GM18498 (cell line): ENCODE results near the gene PAXX.
A peak's percentile ranks its signal among the peaks of the same experiment; 100 is the strongest.
"Not testable (repeated sequence)": the region's sequence is repeated elsewhere in the genome, so short reads cannot be mapped to it uniquely, and the experiment has no call there.

Experiments used
- ATAC-seq: cut with Tn5 transposase; IDR thresholded peaks from one replicate; pipeline ENCODE4 v1.9.1; 2021; ENCODE audit warnings: mild to moderate bottlenecking, moderate library complexity; ENCODE audit not compliant: unreplicated experiment

The PAXX gene

DNA sequence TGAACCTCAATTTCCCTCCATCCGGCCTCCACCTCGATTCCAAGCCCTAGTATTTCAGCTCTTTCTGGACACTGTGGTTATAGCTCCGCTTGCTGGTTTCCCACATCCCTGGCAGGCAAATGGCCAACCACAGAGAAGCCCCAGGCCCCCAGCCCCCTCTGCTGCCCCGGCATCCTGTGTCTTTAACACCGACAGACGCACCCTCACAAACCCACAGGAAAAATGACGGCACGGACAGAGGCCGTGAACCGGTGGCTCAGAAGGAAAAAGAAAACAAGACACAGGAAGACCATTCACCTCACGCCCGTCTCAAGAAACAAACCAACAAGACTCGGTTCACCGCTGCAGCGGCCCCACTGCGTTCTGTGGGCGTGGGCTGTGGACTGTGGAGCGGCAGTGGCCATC, 5.6 kb downstream of the PAXX start:
- no peak for ATAC-seq

GRCh38 chr9:137000177-137000930, 8.1 kb downstream of the PAXX start:
- ATAC-seq = peak; percentile 76

DNA sequence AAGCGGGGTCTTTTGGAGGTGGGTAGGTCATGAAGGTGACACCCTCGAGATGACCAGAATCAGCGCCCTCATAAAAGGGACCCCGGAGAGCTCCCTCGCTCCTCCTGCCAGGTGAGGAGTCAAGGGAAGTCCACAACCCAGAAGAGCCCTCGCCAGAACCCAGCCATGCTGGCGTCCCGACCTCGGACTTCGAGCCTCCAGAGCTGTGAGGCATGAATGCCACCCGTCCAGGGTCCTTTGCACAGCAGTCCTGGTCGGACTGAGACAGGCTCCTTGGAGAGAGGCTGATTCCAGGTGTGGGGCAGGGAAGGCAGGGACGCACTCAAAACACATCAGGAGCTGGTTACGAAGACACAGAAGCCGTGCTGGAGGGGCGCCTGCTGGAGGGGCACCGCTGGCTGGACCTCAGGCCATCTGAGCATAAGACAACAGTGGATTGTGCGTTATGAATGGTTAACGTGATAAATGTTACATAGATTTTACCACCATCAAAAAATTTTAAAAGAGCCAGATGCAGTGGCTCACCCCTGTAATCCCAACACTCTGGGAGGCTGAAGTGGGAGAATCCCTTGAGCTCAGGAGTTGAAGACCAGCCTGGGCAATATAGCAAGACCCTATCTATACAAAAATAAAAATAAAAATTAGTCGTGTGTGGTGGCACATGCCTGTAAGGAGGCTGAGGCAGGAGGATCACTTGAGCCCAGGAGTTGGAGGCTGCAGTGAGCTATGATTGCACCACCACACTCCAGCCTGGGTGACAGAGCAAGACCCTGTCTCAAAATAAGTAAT, 9.8 kb downstream of the PAXX start:
- no peak for ATAC-seq

DNA sequence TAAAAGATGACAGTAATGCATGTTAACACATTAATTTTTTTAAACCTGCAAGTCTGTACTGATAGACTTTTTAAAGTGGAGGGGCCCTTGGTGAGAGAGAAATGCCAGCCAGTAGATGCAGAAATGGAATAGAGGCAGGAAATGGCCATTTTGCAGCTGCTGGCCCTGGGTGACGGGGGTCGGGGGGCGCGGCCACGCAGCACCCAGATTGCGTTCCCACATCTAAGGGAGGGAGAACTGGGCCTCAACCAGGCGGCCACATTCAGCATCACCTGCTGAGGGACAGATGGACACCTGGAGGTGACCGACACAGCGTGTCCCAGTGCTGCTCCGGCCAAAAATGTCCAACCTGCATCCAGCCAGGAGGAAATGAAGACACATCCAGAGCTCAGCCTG, 10.4 kb downstream of the PAXX start:
- ATAC-seq = no peak

DNA sequence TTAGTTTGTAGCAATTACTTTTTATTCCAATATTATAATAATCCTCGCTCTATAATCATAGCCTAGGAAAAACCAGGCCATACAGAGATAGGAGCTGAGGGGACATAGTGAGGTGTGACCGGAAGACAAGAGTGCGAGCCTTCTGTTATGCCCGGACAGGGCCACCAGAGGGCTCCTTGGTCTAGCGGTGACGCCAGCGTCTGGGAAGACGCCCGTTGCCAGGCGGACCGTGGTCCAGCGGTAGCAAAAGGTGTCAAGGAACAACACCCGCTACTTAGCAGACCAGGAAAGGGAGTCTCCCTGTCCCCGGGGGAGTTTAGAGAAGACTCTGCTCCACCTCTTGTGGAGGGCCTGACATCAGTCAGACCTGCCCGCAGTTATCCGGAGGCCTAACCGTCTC, 12.1 kb downstream of the PAXX start:
- not testable (repeated sequence) for ATAC-seq

- ATAC-seq = no peak
These were observed 14.1 kb downstream of the PAXX start for GRCh38 chr9:137006116-137007003.

DNA sequence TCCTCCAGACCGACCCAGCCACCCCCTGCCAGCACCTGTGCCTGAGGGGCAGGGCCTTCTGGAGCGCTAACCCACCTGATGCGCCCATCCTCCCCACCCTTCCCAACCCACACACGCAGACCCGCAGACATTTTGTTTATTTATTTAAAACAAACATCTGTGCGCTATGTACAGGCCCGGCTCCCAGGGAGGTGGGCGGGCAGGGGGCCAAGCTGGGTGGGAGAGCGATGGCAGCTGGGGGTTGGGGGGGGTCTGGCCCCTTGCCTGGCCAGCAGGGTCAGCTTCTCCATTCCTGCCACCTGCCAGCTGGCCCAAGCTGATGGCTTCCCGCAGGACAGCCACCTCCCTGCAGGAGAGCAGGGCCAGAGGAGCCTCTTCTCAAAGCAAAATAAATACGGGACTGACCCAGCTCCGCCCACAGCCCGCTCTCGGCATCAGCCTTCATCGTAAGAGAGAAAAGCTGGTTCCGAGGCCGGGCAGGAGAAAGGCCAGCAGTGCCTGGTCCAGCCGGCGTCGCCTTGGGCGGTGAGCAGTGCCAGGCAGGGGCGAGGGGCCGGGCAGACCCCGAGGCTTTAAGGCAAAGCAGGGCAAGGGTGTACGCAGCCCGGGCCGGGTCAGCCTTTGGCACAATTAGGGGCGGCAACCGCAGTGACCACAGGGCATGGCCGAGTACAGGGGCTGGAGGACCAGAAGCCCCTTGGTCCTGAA, 15.0 kb downstream of the PAXX start:
- ATAC-seq = no peak

- ATAC-seq = no peak
These were observed 15.6 kb downstream of the PAXX start for GRCh38 chr9:137007816-137008270.

DNA sequence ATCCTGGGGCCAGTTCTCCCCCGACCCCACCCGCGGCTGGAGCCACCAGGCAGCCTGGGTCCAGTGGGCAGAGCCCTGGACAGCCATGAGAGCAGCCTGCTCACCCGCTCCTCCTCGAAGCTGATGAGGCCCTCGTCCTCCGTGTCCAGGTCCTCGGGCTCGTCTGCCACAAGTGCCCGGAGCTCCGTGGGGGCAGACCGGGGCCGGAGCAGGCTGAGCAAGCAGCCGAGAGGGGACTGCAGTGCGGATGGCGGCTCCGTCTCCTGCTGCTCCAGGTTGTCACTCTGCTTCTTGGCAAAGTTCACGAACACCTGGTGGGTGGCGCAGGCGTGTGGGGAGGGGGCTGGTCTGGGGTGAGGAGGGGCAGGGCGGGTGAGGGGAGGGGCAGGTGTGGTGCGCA, 16.1 kb downstream of the PAXX start:
- ATAC-seq = no peak

DNA sequence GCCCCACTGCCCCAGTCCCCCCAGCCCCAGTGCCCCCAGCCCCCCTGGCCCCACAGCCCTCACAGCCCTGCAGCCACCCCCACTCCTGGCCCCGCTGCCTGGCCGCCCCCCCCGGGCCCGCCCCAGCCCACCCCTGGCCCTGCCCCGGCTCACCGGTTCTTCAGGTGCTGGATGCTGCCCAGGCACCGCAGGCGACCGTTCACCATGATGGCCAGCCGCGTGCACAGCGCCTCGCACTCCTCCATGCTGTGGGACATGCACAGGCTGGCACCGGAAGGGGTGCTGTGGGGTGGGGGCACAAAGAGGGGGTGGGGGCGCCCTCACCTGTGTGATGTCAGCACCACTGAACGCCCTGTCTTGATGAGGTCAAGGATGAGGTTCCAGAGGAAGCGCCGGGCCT, 17.0 kb downstream of the PAXX start:
- no peak for ATAC-seq

DNA sequence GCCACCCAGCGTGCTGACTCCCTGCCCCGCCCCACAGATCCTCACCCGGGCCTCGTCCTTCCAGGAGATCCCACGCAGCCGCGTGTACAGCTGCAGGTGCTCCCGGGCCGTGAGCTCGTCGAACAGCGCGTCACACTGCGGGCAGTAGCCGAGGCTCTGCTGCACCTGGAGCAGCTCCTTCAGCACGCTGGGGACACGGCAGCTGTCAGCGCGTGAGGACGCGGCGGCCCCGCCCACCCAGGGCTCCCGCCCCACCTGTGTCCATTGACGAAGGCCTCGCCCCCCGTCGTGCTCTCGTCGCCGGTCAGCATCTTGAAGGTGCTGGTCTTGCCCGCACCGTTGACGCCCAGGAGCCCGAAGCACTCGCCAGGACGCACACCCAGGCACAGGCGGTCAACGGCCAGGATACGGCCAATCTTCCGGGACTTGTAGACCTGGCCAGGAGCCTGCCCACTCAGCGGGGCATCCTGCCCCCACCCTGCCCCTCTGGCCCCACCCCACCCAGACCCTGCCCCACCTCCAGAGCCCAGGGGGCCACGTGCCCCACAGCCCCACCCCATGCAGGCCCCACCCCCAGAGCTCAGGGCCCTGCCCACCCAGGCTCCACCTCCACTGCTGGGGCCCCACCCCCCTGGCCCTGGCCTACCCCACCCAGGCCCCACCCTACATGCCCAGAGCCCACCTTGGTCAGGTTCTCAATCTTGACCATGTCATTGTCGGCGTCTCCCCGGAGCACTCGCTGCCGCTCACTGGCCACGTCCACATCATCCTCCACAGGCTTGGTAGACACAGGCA, 17.9 kb downstream of the PAXX start:
- no peak for ATAC-seq

DNA sequence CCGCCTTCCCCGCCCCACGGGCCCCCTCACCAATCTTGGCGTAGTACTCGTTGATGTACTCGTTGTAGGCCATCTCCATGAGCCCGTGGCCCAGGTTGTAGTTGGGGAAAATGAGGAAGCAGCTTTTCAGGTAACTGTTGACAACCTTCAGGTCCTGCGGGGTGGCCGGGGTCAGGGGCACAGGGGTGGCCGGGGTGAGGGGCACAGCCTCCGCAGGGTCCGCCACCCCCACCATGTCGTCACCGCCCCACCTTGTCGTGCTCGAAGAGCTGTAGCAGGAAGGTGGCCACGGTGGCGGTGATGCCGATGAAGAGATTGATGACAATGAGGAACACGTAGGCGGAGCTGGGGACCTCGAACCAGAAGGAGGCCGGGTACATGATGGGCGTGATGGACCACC, 18.9 kb downstream of the PAXX start:
- no peak for ATAC-seq

DNA sequence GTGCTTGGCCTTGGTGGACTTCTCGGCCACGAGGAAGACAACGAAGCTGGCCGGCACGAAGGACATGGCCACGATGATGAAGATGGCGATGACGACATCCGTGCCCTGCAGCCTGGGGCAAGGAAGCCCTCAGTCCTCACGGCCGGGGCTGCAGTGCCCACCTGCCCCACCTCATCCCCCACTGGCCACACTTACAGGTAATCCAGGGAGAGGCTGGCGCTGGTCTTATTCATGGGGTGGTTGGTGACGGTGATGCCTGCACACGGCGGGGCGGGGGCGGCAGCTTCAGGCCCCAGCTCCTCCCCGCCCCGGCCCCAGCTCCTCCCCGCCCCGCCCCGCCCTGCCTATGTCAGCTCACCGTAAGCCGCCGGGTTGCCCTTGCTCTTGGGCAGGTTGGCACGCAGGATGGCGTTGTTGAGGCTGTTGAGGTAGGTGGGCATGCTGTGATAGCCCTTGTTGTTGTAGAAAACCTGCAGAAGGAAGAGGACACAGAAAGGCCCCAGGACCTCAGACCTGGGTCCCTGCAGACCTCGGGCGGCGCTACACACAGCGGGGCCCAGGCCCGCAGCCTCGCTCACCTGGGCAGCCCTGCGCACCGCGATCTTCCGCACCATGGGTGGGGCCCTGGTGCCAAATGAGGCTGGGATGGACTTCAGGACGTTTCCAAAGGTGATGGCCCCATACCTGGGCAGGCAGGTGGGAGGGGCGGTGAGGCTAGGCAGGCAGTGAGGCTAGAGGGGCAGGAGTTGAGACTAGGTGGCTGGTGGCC, 19.9 kb downstream of the PAXX start:
- ATAC-seq = no peak

GRCh38 chr9:137012694-137013570, 20.7 kb downstream of the PAXX start:
- no peak for ATAC-seq

DNA sequence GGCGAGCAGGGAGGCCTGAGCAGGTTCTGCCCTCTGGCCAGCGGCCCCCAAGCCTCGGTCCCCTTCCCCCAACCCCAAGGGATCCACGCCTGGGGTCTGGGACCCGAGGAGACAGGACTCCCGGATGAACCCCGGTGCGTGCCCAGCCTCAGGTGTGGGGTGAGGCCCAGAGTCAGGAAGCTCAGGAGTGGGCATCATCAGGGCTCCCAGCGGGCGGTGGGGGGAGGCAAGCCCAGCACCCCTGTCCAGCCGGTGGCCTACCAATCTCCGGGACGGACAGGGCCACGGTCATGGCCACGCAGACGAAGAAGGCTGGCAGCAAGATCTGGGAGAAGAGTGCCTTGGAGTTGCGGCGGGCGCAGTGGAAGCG, 21.3 kb downstream of the PAXX start:
- no peak for ATAC-seq

GRCh38 chr9:137014166-137014565, 21.9 kb downstream of the PAXX start:
- no peak for ATAC-seq

- ATAC-seq = no peak
These were observed 22.7 kb downstream of the PAXX start for GRCh38 chr9:137014776-137015539.

DNA sequence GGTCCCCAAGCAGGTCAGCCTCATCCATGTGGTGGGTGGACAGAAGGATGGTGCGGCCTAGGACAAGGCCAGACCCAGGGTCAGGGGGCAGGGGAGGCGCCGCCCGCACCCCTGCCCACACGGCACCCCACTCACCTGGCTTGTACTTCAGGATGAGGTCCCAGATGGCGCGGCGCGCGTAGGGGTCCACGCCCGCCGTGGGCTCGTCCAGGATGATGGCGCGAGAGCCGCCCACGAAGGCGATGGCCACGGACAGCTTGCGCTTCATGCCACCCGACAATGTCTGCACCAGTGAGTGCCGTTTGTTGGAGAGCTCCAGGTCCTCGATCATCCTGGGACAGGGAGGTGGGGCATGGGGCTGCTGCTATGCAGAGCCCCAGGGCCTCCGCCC, 23.3 kb downstream of the PAXX start:
- ATAC-seq = no peak
